HepG2 (cell line): ENCODE data around the gene COPZ1. TPM values are rescaled to one million over a fixed set of nuclear protein-coding genes. Genes with fewer than 3 reads are reported as not detected.
A peak's percentile ranks its signal among the peaks of the same experiment; 100 is the strongest.

ENCODE experiments used
- ARID2 ChIP-seq: sonication (generic); formaldehyde crosslinking; IDR thresholded peaks from 2 replicates; pipeline ENCODE4 v1.8.1; 2022; ENCODE audit warnings: mild to moderate bottlenecking, missing genetic modification reagents, borderline replicate concordance
- GRHL1 ChIP-seq: sonication (generic); formaldehyde crosslinking; conservative IDR thresholded peaks from 2 replicates; pipeline ENCODE4 v1.8.0; 2022; ENCODE audit warnings: missing genetic modification reagents
- HOXD1 ChIP-seq: sonication (generic); formaldehyde crosslinking; IDR thresholded peaks from 2 replicates; pipeline ENCODE4 v1.5.0; 2020; ENCODE audit warnings: missing genetic modification reagents
- MTF1 ChIP-seq: sonication (generic); formaldehyde crosslinking; IDR thresholded peaks from 2 replicates; pipeline ENCODE4 v1.5.0; 2020; ENCODE audit warnings: missing genetic modification reagents
- NBN ChIP-seq: fragments of 450-650 bp; conservative IDR thresholded peaks from 2 replicates; pipeline ENCODE4 v1.6.1; 2017
- THAP8 ChIP-seq: sonication (generic); formaldehyde crosslinking; IDR thresholded peaks from 2 replicates; pipeline ENCODE4 v1.5.1; 2020; ENCODE audit warnings: missing genetic modification reagents, mild to moderate bottlenecking, borderline replicate concordance
- TRIM24 ChIP-seq: sonication (generic); formaldehyde crosslinking; IDR thresholded peaks from 2 replicates; pipeline ENCODE4 v1.8.0; 2022; ENCODE audit warnings: mild to moderate bottlenecking, missing genetic modification reagents
- ZFP37 ChIP-seq: sonication (generic); formaldehyde crosslinking; IDR thresholded peaks from 2 replicates; pipeline ENCODE4 v1.4.0; 2020; ENCODE audit warnings: missing genetic modification reagents, borderline replicate concordance
- ZKSCAN5 ChIP-seq: sonication (generic); formaldehyde crosslinking; IDR thresholded peaks from 2 replicates; pipeline ENCODE4 v1.5.1; 2020; ENCODE audit warnings: mild to moderate bottlenecking, missing genetic modification reagents
- ZNF317 ChIP-seq: sonication (generic); formaldehyde crosslinking; IDR thresholded peaks from 2 replicates; pipeline ENCODE4 v1.5.0; 2020; ENCODE audit warnings: mild to moderate bottlenecking, missing genetic modification reagents
- polyA plus RNA-seq, 8 experiments: library from polyadenylated mRNA; depleted of rRNA in 3 of 8; stranded (reverse) in 7 of 8; unstranded in 1 of 8; fragments of >200 nt; fragmentation: Illumina TruSeq in 4 of 8; extraction: Trizol in 4 of 8; gene quantifications; 2 replicates each; pipeline versions ENCODE4 v1.2.1 to v1.2.3, GENCODE V29; 2011 to 2016; ENCODE audit warnings: low read depth in 4 of 8, missing spikeins in 1 of 8, mixed read lengths in 1 of 8; ENCODE audit not compliant: insufficient read depth in 1 of 8
- total RNA-seq, 5 experiments: library from RNA; depleted of rRNA; stranded (reverse); fragments of >200 nt; fragmentation: Illumina TruSeq; extraction: Trizol; gene quantifications; 2 replicates each; pipeline ENCODE4 v1.2.3, GENCODE V29; 2016; ENCODE audit warnings: low read depth in 1 of 5
- TF ChIP-seq, protein P1 (sequence below): sonication (generic); formaldehyde crosslinking; IDR thresholded peaks from 2 replicates; pipeline ENCODE4 v1.4.0; 2020; ENCODE audit warnings: missing genetic modification reagents
- TF ChIP-seq, protein P2 (sequence below): sonication (generic); formaldehyde crosslinking; conservative IDR thresholded peaks from 2 replicates; pipeline ENCODE4 v1.4.0; 2020; ENCODE audit warnings: missing genetic modification reagents
- TF ChIP-seq, protein P3 (sequence below): sonication (generic); formaldehyde crosslinking; IDR thresholded peaks from 2 replicates; pipeline ENCODE4 v1.4.0; 2020; ENCODE audit warnings: missing genetic modification reagents, borderline replicate concordance
- TF ChIP-seq, protein P4 (sequence below): sonication (generic); formaldehyde crosslinking; IDR thresholded peaks from 2 replicates; pipeline ENCODE4 v1.4.0; 2020; ENCODE audit warnings: missing genetic modification reagents

COPZ1 gene
- total and polyA plus RNA-seq, 2 of the 13 experiments (the other 11 are each of a cell fraction or from before 2014, with no cell fraction given), result 125 to 184 TPM

GRCh38 chr12:54279632-54280467 is 45.1 kb upstream of the COPZ1 start, which contains the start of gene CBX5 (continued):
- TF ChIP-seq GRHL1 (CRISPR knock-in tag) (no peak), ZFP37 (CRISPR knock-in tag) (peak; percentile 75; the same call in 1 of the 2 replicates), ZNF317 (CRISPR knock-in tag) (0 out of 2 replicates have a peak, but pooled peaks have one; percentile 29), NBN (no peak), TRIM24 (CRISPR knock-in tag) (no peak), THAP8 (CRISPR knock-in tag) (no peak), ARID2 (CRISPR knock-in tag) (peak; percentile 19; the same call in 1 of the 2 replicates), HOXD1 (CRISPR knock-in tag) (no peak; the same call in 1 of the 2 replicates), ZKSCAN5 (CRISPR knock-in tag) (no peak), MTF1 (CRISPR knock-in tag) (no peak)
- TF ChIP-seq, protein P1, sequence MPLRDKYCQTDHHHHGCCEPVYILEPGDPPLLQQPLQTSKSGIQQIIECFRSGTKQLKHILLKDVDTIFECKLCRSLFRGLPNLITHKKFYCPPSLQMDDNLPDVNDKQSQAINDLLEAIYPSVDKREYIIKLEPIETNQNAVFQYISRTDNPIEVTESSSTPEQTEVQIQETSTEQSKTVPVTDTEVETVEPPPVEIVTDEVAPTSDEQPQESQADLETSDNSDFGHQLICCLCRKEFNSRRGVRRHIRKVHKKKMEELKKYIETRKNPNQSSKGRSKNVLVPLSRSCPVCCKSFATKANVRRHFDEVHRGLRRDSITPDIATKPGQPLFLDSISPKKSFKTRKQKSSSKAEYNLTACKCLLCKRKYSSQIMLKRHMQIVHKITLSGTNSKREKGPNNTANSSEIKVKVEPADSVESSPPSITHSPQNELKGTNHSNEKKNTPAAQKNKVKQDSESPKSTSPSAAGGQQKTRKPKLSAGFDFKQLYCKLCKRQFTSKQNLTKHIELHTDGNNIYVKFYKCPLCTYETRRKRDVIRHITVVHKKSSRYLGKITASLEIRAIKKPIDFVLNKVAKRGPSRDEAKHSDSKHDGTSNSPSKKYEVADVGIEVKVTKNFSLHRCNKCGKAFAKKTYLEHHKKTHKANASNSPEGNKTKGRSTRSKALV (CRISPR knock-in tag), result peak; percentile 81
- TF ChIP-seq, protein P2, sequence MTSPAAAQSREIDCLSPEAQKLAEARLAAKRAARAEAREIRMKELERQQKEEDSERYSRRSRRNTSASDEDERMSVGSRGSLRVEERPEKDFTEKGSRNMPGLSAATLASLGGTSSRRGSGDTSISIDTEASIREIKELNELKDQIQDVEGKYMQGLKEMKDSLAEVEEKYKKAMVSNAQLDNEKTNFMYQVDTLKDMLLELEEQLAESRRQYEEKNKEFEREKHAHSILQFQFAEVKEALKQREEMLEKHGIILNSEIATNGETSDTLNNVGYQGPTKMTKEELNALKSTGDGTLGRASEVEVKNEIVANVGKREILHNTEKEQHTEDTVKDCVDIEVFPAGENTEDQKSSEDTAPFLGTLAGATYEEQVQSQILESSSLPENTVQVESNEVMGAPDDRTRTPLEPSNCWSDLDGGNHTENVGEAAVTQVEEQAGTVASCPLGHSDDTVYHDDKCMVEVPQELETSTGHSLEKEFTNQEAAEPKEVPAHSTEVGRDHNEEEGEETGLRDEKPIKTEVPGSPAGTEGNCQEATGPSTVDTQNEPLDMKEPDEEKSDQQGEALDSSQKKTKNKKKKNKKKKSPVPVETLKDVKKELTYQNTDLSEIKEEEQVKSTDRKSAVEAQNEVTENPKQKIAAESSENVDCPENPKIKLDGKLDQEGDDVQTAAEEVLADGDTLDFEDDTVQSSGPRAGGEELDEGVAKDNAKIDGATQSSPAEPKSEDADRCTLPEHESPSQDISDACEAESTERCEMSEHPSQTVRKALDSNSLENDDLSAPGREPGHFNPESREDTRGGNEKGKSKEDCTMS (CRISPR knock-in tag), result no peak
- TF ChIP-seq, protein P3, sequence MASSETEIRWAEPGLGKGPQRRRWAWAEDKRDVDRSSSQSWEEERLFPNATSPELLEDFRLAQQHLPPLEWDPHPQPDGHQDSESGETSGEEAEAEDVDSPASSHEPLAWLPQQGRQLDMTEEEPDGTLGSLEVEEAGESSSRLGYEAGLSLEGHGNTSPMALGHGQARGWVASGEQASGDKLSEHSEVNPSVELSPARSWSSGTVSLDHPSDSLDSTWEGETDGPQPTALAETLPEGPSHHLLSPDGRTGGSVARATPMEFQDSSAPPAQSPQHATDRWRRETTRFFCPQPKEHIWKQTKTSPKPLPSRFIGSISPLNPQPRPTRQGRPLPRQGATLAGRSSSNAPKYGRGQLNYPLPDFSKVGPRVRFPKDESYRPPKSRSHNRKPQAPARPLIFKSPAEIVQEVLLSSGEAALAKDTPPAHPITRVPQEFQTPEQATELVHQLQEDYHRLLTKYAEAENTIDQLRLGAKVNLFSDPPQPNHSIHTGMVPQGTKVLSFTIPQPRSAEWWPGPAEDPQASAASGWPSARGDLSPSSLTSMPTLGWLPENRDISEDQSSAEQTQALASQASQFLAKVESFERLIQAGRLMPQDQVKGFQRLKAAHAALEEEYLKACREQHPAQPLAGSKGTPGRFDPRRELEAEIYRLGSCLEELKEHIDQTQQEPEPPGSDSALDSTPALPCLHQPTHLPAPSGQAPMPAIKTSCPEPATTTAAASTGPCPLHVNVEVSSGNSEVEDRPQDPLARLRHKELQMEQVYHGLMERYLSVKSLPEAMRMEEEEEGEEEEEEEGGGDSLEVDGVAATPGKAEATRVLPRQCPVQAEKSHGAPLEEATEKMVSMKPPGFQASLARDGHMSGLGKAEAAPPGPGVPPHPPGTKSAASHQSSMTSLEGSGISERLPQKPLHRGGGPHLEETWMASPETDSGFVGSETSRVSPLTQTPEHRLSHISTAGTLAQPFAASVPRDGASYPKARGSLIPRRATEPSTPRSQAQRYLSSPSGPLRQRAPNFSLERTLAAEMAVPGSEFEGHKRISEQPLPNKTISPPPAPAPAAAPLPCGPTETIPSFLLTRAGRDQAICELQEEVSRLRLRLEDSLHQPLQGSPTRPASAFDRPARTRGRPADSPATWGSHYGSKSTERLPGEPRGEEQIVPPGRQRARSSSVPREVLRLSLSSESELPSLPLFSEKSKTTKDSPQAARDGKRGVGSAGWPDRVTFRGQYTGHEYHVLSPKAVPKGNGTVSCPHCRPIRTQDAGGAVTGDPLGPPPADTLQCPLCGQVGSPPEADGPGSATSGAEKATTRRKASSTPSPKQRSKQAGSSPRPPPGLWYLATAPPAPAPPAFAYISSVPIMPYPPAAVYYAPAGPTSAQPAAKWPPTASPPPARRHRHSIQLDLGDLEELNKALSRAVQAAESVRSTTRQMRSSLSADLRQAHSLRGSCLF, result no peak
- TF ChIP-seq, protein P4, sequence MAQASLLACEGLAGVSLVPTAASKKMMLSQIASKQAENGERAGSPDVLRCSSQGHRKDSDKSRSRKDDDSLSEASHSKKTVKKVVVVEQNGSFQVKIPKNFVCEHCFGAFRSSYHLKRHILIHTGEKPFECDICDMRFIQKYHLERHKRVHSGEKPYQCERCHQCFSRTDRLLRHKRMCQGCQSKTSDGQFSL, result peak; percentile 75
